ENCODE data around the gene STARD3. TPM values are rescaled to one million over a fixed set of nuclear protein-coding genes. Genes with fewer than 3 reads are reported as not detected.

Gene STARD3
- total and polyA plus RNA-seq, 10 donors: 59.5 to 166 (median 100) TPM

- no peak overlapping the region for H3K27ac ChIP-seq
- H3K4me1 ChIP-seq: peaks cover 3 to 95% (median 41%) of the 10 kb centered on the region in 6 donors
- 73 to 94% (median 85%) methylated on average over 5 of the region's 5 CpGs for WGBS, 5 donors
- no peak for TF ChIP-seq CTCF (IDR thresholded peaks at IDR 0.05 in 8 of 11, conservative IDR thresholded peaks at IDR 0.05 in 3 of 11)
- no peak for TF ChIP-seq POLR2AphosphoS5 (IDR thresholded peaks at IDR 0.05)
- TF ChIP-seq POLR2A (IDR thresholded peaks at IDR 0.05): no peak
- no peaks in the 10 kb centered on the region for H3K9me3 ChIP-seq
- H3K4me3 ChIP-seq: no peak overlapping the region
- H3K36me3 ChIP-seq: peaks cover 0 to 57% (median 0%) of the 10 kb centered on the region in 6 donors
- intact Hi-C loops (cut with DNase I; ENCODE audit: low total_unique reads): no loop called here
- no peak for DNase-seq
- H3K27me3 ChIP-seq (replicated peaks in 1 of 7): no peaks in the 10 kb centered on the region
Measured at GRCh38 chr17:39647256-39647655, 10.3 kb downstream of the STARD3 start.

GRCh38 chr17:39648616-39649366 is 11.8 kb downstream of the STARD3 start:
- Histone ChIP-seq H3K9me3 (no peaks in the 10 kb centered on the region), H3K27ac (no peak overlapping the region), H3K4me1 (peaks cover 0 to 95% (median 30%) of the 10 kb centered on the region in 6 donors), H3K27me3 (replicated peaks in 1 of 7) (no peaks in the 10 kb centered on the region), H3K36me3 (peaks cover 0 to 67% (median 0%) of the 10 kb centered on the region in 6 donors), H3K4me3 (no peak overlapping the region)
- intact Hi-C loops (cut with DNase I; ENCODE audit: low total_unique reads): no loop called here
- TF ChIP-seq POLR2AphosphoS5 (IDR thresholded peaks at IDR 0.05) (no peak), CTCF (IDR thresholded peaks at IDR 0.05 in 8 of 11, conservative IDR thresholded peaks at IDR 0.05 in 3 of 11) (no peak), POLR2A (IDR thresholded peaks at IDR 0.05) (no peak)
- no peak for DNase-seq
- 75 to 86% (median 85%) methylated on average over 15 of the region's 15 CpGs for WGBS, 5 donors

GRCh38 chr17:39650121-39650579 is 13.2 kb downstream of the STARD3 start:
- Histone ChIP-seq H3K36me3 (peaks cover 0 to 76% (median 3%) of the 10 kb centered on the region in 6 donors), H3K4me1 (peaks cover 0 to 95% (median 25%) of the 10 kb centered on the region in 6 donors), H3K9me3 (no peaks in the 10 kb centered on the region), H3K27ac (no peak overlapping the region), H3K27me3 (replicated peaks in 1 of 7) (no peaks in the 10 kb centered on the region), H3K4me3 (no peak overlapping the region)
- DNase-seq: no peak
- 83 to 92% (median 91%) methylated on average over 11 of the region's 11 CpGs for WGBS, 5 donors
- TF ChIP-seq POLR2AphosphoS5 (IDR thresholded peaks at IDR 0.05): peak in 1 of 3 donors; percentile 4
- TF ChIP-seq CTCF (IDR thresholded peaks at IDR 0.05 in 8 of 11, conservative IDR thresholded peaks at IDR 0.05 in 3 of 11): no peak
- intact Hi-C loops (cut with DNase I; ENCODE audit: low total_unique reads): no loop called here

- no peaks in the 10 kb centered on the region for H3K27me3 ChIP-seq (replicated peaks in 1 of 7)
- 49 to 65% (median 60%) methylated on average over 8 of the region's 8 CpGs for WGBS, 5 donors
- no peaks in the 10 kb centered on the region for H3K9me3 ChIP-seq
- H3K4me3 ChIP-seq: no peak overlapping the region
- H3K36me3 ChIP-seq: peaks cover 0 to 82% (median 13%) of the 10 kb centered on the region in 6 donors
- TF ChIP-seq POLR2A (IDR thresholded peaks at IDR 0.05) (no peak), CTCF (IDR thresholded peaks at IDR 0.05 in 8 of 11, conservative IDR thresholded peaks at IDR 0.05 in 3 of 11) (no peak), POLR2AphosphoS5 (IDR thresholded peaks at IDR 0.05) (no peak)
- H3K4me1 ChIP-seq: peaks cover 0 to 81% (median 20%) of the 10 kb centered on the region in 6 donors
- peak overlapping the region in 2 of 8 donors; percentile 9 to 21 for H3K27ac ChIP-seq
- DNase-seq: no peak
- intact Hi-C loops (cut with DNase I; ENCODE audit: low total_unique reads): no loop called here
Measured at GRCh38 chr17:39651923-39652586, 15.1 kb downstream of the STARD3 start.

All from spleen (tissue), 11 donors.